ENCODE measurements around the gene PSG4.
"Not testable (repeated sequence)": the region's sequence is repeated elsewhere in the genome, so short reads cannot be mapped to it uniquely, and the experiment has no call there.

The PSG4 gene

GRCh38 chr19:43163135-43163534 lies 42.3 kb downstream of the PSG4 start:
- H3K36me3 ChIP-seq (ENCODE audit: insufficient read depth, low read length); H3K4me1 ChIP-seq (ENCODE audit: control insufficient read depth, insufficient read depth, low read length, unreplicated experiment); H3K4me3 ChIP-seq (ENCODE audit: low read depth, low read length); H2AFZ ChIP-seq (ENCODE audit: low read length, unreplicated experiment); H3K79me2 ChIP-seq (ENCODE audit: control insufficient read depth, insufficient read depth, low read length, unreplicated experiment); H3K27me3 ChIP-seq (ENCODE audit: insufficient read depth, low read length); H3K27ac ChIP-seq (ENCODE audit: low read depth, low read length): not testable (repeated sequence)

- not testable (repeated sequence) for H3K4me3 ChIP-seq (ENCODE audit: low read depth, low read length); H3K36me3 ChIP-seq (ENCODE audit: insufficient read depth, low read length); H3K4me1 ChIP-seq (ENCODE audit: control insufficient read depth, insufficient read depth, low read length, unreplicated experiment); H3K27ac ChIP-seq (ENCODE audit: low read depth, low read length); H3K27me3 ChIP-seq (ENCODE audit: insufficient read depth, low read length); H2AFZ ChIP-seq (ENCODE audit: low read length, unreplicated experiment); H3K79me2 ChIP-seq (ENCODE audit: control insufficient read depth, insufficient read depth, low read length, unreplicated experiment)
Measured at GRCh38 chr19:43162261-43162660, 43.2 kb downstream of the PSG4 start.

DNA sequence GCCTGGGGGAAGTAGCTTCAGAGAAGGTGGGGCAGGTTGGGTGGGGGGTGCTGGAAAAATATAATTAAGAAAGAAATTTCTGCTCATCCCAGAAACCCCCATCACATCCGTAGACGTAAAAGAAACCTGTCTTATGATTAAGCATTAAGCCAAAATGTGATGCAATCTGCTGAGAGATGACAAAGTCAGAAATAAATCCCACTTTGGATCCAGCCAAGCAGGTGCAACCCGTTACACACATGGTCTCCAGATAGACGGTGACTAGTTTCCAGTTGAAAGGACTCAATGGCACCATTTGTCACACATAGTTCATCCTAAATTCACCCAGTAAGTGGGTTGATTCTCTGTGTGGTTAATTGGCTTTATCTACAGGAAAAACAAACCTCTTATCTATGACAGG lies 53.2 kb downstream of the PSG4 start:
- no peaks in the 10 kb centered on the region for H3K79me2 ChIP-seq (ENCODE audit: control insufficient read depth, insufficient read depth, low read length, unreplicated experiment)
- no peak overlapping the region for H2AFZ ChIP-seq (ENCODE audit: low read length, unreplicated experiment)
- H3K4me1 ChIP-seq (ENCODE audit: control insufficient read depth, insufficient read depth, low read length, unreplicated experiment), result no peaks in the 10 kb centered on the region
- H3K36me3 ChIP-seq (ENCODE audit: insufficient read depth, low read length), result no peaks in the 10 kb centered on the region
- H3K4me3 ChIP-seq (ENCODE audit: low read depth, low read length), result no peak overlapping the region
- no peak overlapping the region for H3K27ac ChIP-seq (ENCODE audit: low read depth, low read length)
- no peaks in the 10 kb centered on the region for H3K27me3 ChIP-seq (ENCODE audit: insufficient read depth, low read length)

DNA sequence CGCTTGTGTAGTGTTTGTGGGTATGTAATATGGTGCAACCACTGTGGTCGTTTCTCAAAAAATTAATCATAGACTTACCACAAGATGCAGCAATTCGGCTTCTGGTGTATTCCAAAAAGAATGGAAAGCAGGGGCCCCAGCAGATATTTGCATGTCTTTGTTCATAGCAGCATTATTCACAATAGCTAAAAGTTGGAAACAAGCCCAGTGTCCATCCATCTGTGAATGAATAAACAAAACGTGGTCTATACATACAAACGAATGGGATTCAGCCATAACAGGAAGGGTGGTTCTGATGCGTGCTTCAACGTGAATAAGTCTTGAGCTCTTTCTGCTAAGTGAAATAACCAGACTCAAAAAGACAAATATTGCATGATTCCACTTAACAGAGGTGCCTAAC lies 55.6 kb downstream of the PSG4 start:
- not testable (repeated sequence) for H3K4me1 ChIP-seq (ENCODE audit: control insufficient read depth, insufficient read depth, low read length, unreplicated experiment); H2AFZ ChIP-seq (ENCODE audit: low read length, unreplicated experiment); H3K27me3 ChIP-seq (ENCODE audit: insufficient read depth, low read length); H3K27ac ChIP-seq (ENCODE audit: low read depth, low read length); H3K79me2 ChIP-seq (ENCODE audit: control insufficient read depth, insufficient read depth, low read length, unreplicated experiment); H3K36me3 ChIP-seq (ENCODE audit: insufficient read depth, low read length); H3K4me3 ChIP-seq (ENCODE audit: low read depth, low read length)

GRCh38 chr19:43148233-43148632 lies 57.2 kb downstream of the PSG4 start:
- Histone ChIP-seq H3K79me2 (ENCODE audit: control insufficient read depth, insufficient read depth, low read length, unreplicated experiment) (no peaks in the 10 kb centered on the region), H3K27me3 (ENCODE audit: insufficient read depth, low read length) (no peaks in the 10 kb centered on the region), H3K36me3 (ENCODE audit: insufficient read depth, low read length) (no peaks in the 10 kb centered on the region), H3K27ac (ENCODE audit: low read depth, low read length) (no peak overlapping the region), H3K4me1 (ENCODE audit: control insufficient read depth, insufficient read depth, low read length, unreplicated experiment) (no peaks in the 10 kb centered on the region), H3K4me3 (ENCODE audit: low read depth, low read length) (no peak overlapping the region), H2AFZ (ENCODE audit: low read length, unreplicated experiment) (no peak overlapping the region)

Data from ACC112 (cell line).